Testis (tissue), 2 donors: ENCODE data around the gene SLC18A2.

ENCODE experiments used
- CTCF ChIP-seq, 3 experiments: fragments of 450-650 bp in 2 of 3; fragments of 200-600 bp in 1 of 3; sonication (generic) in 1 of 3; IDR thresholded peaks; one replicate each; pipeline ENCODE4 v1.5.1; 2016 to 2019; ENCODE audit warnings: antibody characterized with exemption in 3 of 3, mild to moderate bottlenecking in 2 of 3, moderate library complexity in 1 of 3
- POLR2A ChIP-seq: fragments of 450-650 bp; IDR thresholded peaks from one replicate; pipeline ENCODE4 v1.6.1; 2017; ENCODE audit warnings: antibody characterized with exemption, mild to moderate bottlenecking, moderate library complexity

- TF ChIP-seq CTCF (IDR thresholded peaks at IDR 0.05) (no peak), POLR2A (no peak)
These were observed 42.8 kb upstream of the SLC18A2 start for GRCh38 chr10:117198088-117198487.
